PC-9 (cell line): ENCODE measurements around the gene AKR1A1. TPM values are rescaled to one million over a fixed set of nuclear protein-coding genes. Genes with fewer than 3 reads are reported as not detected.
"Not testable (repeated sequence)": the region's sequence is repeated elsewhere in the genome, so short reads cannot be mapped to it uniquely, and the experiment has no call there.

Experiments
- BruUV-seq: library from RNA; stranded (reverse); fragments of 400-500 nt; replicated peaks from 2 replicates; lab custom pipeline; 2021; lab: Mats Ljungman, UMichigan
- CTCF ChIA-PET: fragments of 300-600 bp; sonication (Branson Sonifier 250); formaldehyde crosslinking; loops from one replicate; lab custom pipeline; 2022; ENCODE audit warnings: antibody characterized with exemption; lab: Charles Lee
- POLR2A ChIA-PET: fragments of 300-600 bp; sonication (Branson Sonifier 250); formaldehyde crosslinking; loops from one replicate; lab custom pipeline; 2022; ENCODE audit warnings: antibody characterized with exemption; ENCODE audit not compliant: unreplicated experiment; lab: Charles Lee
- DNase-seq, 2 experiments: peaks; one replicate each; pipeline versions ENCODE4 v3.0.0 to v3.0.0-alpha.2; 2015 to 2022; ENCODE audit warnings: mixed read lengths in 1 of 2
- H2AFZ ChIP-seq: fragments of 200-600 bp; sonication (generic); 2 replicates; pipeline ENCODE4 v1.8.1; 2017; ENCODE audit warnings: antibody characterized with exemption
- H3F3A ChIP-seq: fragments of 200-600 bp; sonication (generic); 2 replicates; pipeline ENCODE4 v1.8.1; 2017; ENCODE audit warnings: antibody characterized with exemption, mild to moderate bottlenecking, low read depth; ENCODE audit not compliant: insufficient read depth
- H3K27ac ChIP-seq: fragments of 200-600 bp; sonication (generic); 2 replicates; pipeline ENCODE4 v1.6.1; 2016; ENCODE audit warnings: mixed run types
- H3K27me3 ChIP-seq: fragments of 200-600 bp; sonication (generic); 2 replicates; pipeline ENCODE4 v1.6.1; 2016; ENCODE audit warnings: low read depth, mixed run types; ENCODE audit not compliant: insufficient read depth
- H3K36me3 ChIP-seq: fragments of 200-600 bp; sonication (generic); 2 replicates; pipeline ENCODE4 v1.6.1; 2016; ENCODE audit warnings: low read depth, mixed run types
- H3K4me1 ChIP-seq: fragments of 200-600 bp; sonication (generic); replicated peaks from 2 replicates; pipeline ENCODE4 v1.6.1; 2016; ENCODE audit warnings: mixed run types; ENCODE audit not compliant: insufficient read depth
- H3K4me2 ChIP-seq: fragments of 200-600 bp; sonication (generic); 2 replicates; pipeline ENCODE4 v1.6.1; 2017; ENCODE audit warnings: mixed run types
- H3K4me3 ChIP-seq: fragments of 200-600 bp; sonication (generic); 2 replicates; pipeline ENCODE4 v1.6.1; 2016; ENCODE audit warnings: mixed run types
- H3K79me2 ChIP-seq: fragments of 200-600 bp; sonication (generic); 2 replicates; pipeline ENCODE4 v1.6.1; 2017; ENCODE audit warnings: low read depth, mixed run types
- H3K9me2 ChIP-seq: fragments of 200-600 bp; sonication (generic); 2 replicates; pipeline ENCODE4 v1.8.1; 2017; ENCODE audit warnings: mild to moderate bottlenecking; ENCODE audit not compliant: insufficient read depth
- H3K9me3 ChIP-seq: fragments of 200-600 bp; sonication (generic); 2 replicates; pipeline ENCODE4 v1.8.1; 2016; ENCODE audit warnings: low read depth; ENCODE audit not compliant: insufficient read depth
- H4K20me1 ChIP-seq: fragments of 200-600 bp; sonication (generic); 2 replicates; pipeline ENCODE4 v1.8.1; 2017; ENCODE audit not compliant: insufficient read depth
- intact Hi-C: fragments of 100-400 bp; cut with micrococcal nuclease; formaldehyde crosslinking; loops from one replicate; pipeline ENCODE4 v1.10.0; 2022; ENCODE audit not compliant: unreplicated experiment
- total RNA-seq: library from RNA; stranded (reverse); gene quantifications from 2 replicates; pipeline ENCODE4 v1.2.3, GENCODE V29; 2021
- TF ChIP-seq, protein P1 (sequence below): fragments of 200-600 bp; sonication (generic); conservative IDR thresholded peaks from 2 replicates; pipeline ENCODE4 v1.6.1; 2017; ENCODE audit warnings: mixed run types, antibody characterized with exemption, mild to moderate bottlenecking, moderate library complexity

Gene AKR1A1
- total RNA-seq, 1 experiment from 2014 or later = 202 TPM

GRCh38 chr1:45516036-45516435 is 34.6 kb upstream of the AKR1A1 start:
- ChIA-PET CTCF (interaction anchor here (0.5 kb wide), 1 partner anchor 23 kb away, joined by 3 read pairs; no protein-coding TSS in a partner anchor), POLR2A (interaction anchor here (0.6 to 1.0 kb wide), 3 partner anchors 35 to 290 kb away, joined by 3 to 8 read pairs (median 5); partner anchors contain the start of gene AKR1A1)
- TF ChIP-seq, protein P1, sequence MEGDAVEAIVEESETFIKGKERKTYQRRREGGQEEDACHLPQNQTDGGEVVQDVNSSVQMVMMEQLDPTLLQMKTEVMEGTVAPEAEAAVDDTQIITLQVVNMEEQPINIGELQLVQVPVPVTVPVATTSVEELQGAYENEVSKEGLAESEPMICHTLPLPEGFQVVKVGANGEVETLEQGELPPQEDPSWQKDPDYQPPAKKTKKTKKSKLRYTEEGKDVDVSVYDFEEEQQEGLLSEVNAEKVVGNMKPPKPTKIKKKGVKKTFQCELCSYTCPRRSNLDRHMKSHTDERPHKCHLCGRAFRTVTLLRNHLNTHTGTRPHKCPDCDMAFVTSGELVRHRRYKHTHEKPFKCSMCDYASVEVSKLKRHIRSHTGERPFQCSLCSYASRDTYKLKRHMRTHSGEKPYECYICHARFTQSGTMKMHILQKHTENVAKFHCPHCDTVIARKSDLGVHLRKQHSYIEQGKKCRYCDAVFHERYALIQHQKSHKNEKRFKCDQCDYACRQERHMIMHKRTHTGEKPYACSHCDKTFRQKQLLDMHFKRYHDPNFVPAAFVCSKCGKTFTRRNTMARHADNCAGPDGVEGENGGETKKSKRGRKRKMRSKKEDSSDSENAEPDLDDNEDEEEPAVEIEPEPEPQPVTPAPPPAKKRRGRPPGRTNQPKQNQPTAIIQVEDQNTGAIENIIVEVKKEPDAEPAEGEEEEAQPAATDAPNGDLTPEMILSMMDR = no peak
- peaks cover 100% of the 10 kb centered on the region for H4K20me1 ChIP-seq
- no peak for DNase-seq
- H3K36me3 ChIP-seq = peaks cover 66% of the 10 kb centered on the region
- H3K4me1 ChIP-seq = peaks cover 40% of the 10 kb centered on the region
- no peaks in the 10 kb centered on the region for H3K9me3 ChIP-seq
- H3F3A ChIP-seq = peaks cover 83% of the 10 kb centered on the region
- no peaks in the 10 kb centered on the region for H3K9me2 ChIP-seq
- no TSS peak for BruUV-seq
- H2AFZ ChIP-seq = no peak overlapping the region
- no peaks in the 10 kb centered on the region for H3K27me3 ChIP-seq
- H3K27ac ChIP-seq = peak overlapping the region; percentile 43; the same call in 1 of the 2 replicates
- H3K4me3 ChIP-seq = no peak overlapping the region
- peak overlapping the region; percentile 27; the same call in 1 of the 2 replicates for H3K4me2 ChIP-seq
- intact Hi-C loops = no loop called here
- H3K79me2 ChIP-seq = peaks cover 83% of the 10 kb centered on the region

DNA sequence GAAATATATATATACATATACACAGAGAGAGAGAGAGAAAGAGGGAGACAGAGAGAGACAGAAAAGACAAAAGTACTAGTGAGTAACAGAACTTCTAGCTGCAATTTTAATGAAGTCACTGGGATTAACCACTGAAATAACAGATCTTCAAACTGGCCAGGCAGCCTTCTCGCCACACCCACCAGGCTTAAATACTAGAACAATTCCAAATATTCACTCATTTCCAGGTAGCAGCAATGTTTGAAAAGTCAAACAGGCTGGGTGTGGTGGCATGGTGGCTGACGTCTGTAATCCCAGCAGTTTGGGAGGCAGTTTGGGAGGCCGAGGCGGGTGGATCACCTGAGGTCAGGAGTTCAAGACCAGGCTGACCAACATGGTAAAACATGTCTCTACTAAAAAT is 34.2 kb upstream of the AKR1A1 start:
- Histone ChIP-seq H4K20me1 (peaks cover 100% of the 10 kb centered on the region), H3K4me2 (peak overlapping the region; percentile 27; the same call in 1 of the 2 replicates), H3K79me2 (peaks cover 87% of the 10 kb centered on the region), H3F3A (peaks cover 78% of the 10 kb centered on the region), H3K4me3 (no peak overlapping the region), H3K27me3 (no peaks in the 10 kb centered on the region), H3K9me2 (no peaks in the 10 kb centered on the region), H3K27ac (peak overlapping the region; percentile 43; the same call in 1 of the 2 replicates), H3K9me3 (no peaks in the 10 kb centered on the region), H3K36me3 (peaks cover 61% of the 10 kb centered on the region), H2AFZ (no peak overlapping the region), H3K4me1 (peaks cover 40% of the 10 kb centered on the region)
- ChIA-PET CTCF (interaction anchor here (0.5 kb wide), 1 partner anchor 24 kb away, joined by 3 read pairs; no protein-coding TSS in a partner anchor), POLR2A (interaction anchor here (0.6 to 1.0 kb wide), 4 partner anchors 34 to 379 kb away, joined by 3 to 8 read pairs (median 4); partner anchors contain the start of gene AKR1A1)
- no TSS peak for BruUV-seq
- intact Hi-C loops = no loop called here
- DNase-seq = peak; percentile 51 to 65
- TF ChIP-seq, protein P1 = no peak

GRCh38 chr1:45518366-45518765 is 32.3 kb upstream of the AKR1A1 start:
- DNase-seq, H2AFZ ChIP-seq, intact Hi-C loops, BruUV-seq, H3K27me3 ChIP-seq, H3K9me3 ChIP-seq, H3K9me2 ChIP-seq, H3K27ac ChIP-seq: not testable (repeated sequence)
- Histone ChIP-seq H3F3A (peaks cover 74% of the 10 kb centered on the region), H3K4me3 (peak overlapping the region; percentile 81; the same call in 1 of the 2 replicates), H3K4me1 (peaks cover 45% of the 10 kb centered on the region), H3K4me2 (peak overlapping the region; percentile 86), H3K36me3 (peaks cover 54% of the 10 kb centered on the region), H4K20me1 (peaks cover 82% of the 10 kb centered on the region), H3K79me2 (peaks cover 92% of the 10 kb centered on the region)
- ChIA-PET CTCF (interaction anchor here (0.7 to 0.8 kb wide), 3 partner anchors 39 to 636 kb away, joined by 3 to 7 read pairs (median 7); no protein-coding TSS in a partner anchor), POLR2A (interaction anchor here (0.9 kb wide), 1 partner anchor 65 kb away, joined by 3 read pairs; no protein-coding TSS in a partner anchor)
